ENCODE results near the gene TPCN1. TPM values are rescaled to one million over a fixed set of nuclear protein-coding genes. Genes with fewer than 3 reads are reported as not detected.

Gene TPCN1
- total RNA-seq, 1 experiment from 2014 or later, result 32.7 TPM

- TF ChIP-seq ZNF219 (CRISPR knock-in tag; IDR thresholded peaks at IDR 0.05; ENCODE audit: borderline replicate concordance), result no peak
- no peak for TF ChIP-seq RELA (CRISPR knock-in tag; IDR thresholded peaks at IDR 0.05; ENCODE audit: borderline replicate concordance)
- no peak for TF ChIP-seq ZBTB21 (CRISPR knock-in tag; IDR thresholded peaks at IDR 0.05; ENCODE audit: borderline replicate concordance)
- TF ChIP-seq CBFB (CRISPR knock-in tag; IDR thresholded peaks at IDR 0.05; ENCODE audit: low read depth), result no peak
Observed at GRCh38 chr12:113208041-113208934, 13.0 kb upstream of the TPCN1 start (continued).

- DNase-seq (ENCODE audit: low spot score) (no peak), ATAC-seq (no peak)
- H3K4me1 Mint-ChIP-seq, result peaks cover 10% of the 10 kb centered on the region
- ChIA-PET CTCF (interaction anchor here (0.6 kb wide), 1 partner anchor 14 kb away, joined by 7 read pairs; no protein-coding TSS in a partner anchor), POLR2A (interaction anchor here (1.2 kb wide), 1 partner anchor 11 kb away, joined by 3 read pairs; no protein-coding TSS in a partner anchor)
- peaks cover 5% of the 10 kb centered on the region for H3K9me3 Mint-ChIP-seq
- H3K36me3 Mint-ChIP-seq, result peaks cover 5% of the 10 kb centered on the region
- no peak overlapping the region for H3K4me3 Mint-ChIP-seq
- no peak overlapping the region for H3K27ac Mint-ChIP-seq
- H3K27me3 Mint-ChIP-seq (ENCODE audit: low read depth), result no peaks in the 10 kb centered on the region; the same call in 1 of the 2 replicates
- TF ChIP-seq ATF1 (CRISPR knock-in tag; IDR thresholded peaks at IDR 0.05) (no peak), RELA (CRISPR knock-in tag; IDR thresholded peaks at IDR 0.05; ENCODE audit: borderline replicate concordance) (no peak), ATF2 (CRISPR knock-in tag; IDR thresholded peaks at IDR 0.05; ENCODE audit: borderline replicate concordance, low read depth) (no peak), CBFB (CRISPR knock-in tag; IDR thresholded peaks at IDR 0.05; ENCODE audit: low read depth) (no peak), ZNF263 (CRISPR knock-in tag; IDR thresholded peaks at IDR 0.05; ENCODE audit: low read depth) (no peak), ZNF416 (CRISPR knock-in tag; IDR thresholded peaks at IDR 0.05) (no peak), MLX (CRISPR knock-in tag; IDR thresholded peaks at IDR 0.05) (no peak), FOXK1 (CRISPR knock-in tag; IDR thresholded peaks at IDR 0.05) (no peak), ZSCAN18 (CRISPR knock-in tag; IDR thresholded peaks at IDR 0.05) (no peak), EMX1 (CRISPR knock-in tag; IDR thresholded peaks at IDR 0.05) (no peak), SMAD4 (CRISPR knock-in tag; IDR thresholded peaks at IDR 0.05) (no peak), AFF4 (CRISPR knock-in tag; IDR thresholded peaks at IDR 0.05; ENCODE audit: borderline replicate concordance) (no peak), ZNF317 (CRISPR knock-in tag; IDR thresholded peaks at IDR 0.05; ENCODE audit: borderline replicate concordance, low read depth) (no peak), IRF2 (CRISPR knock-in tag; IDR thresholded peaks at IDR 0.05; ENCODE audit: borderline replicate concordance, low read depth) (no peak), ZNF219 (CRISPR knock-in tag; IDR thresholded peaks at IDR 0.05; ENCODE audit: borderline replicate concordance) (no peak), PRDM15 (CRISPR knock-in tag; IDR thresholded peaks at IDR 0.05) (no peak), E2F1 (CRISPR knock-in tag; IDR thresholded peaks at IDR 0.05) (no peak)
Observed at GRCh38 chr12:113211160-113211559, 10.1 kb upstream of the TPCN1 start.
